Thyroid gland (tissue), 4 donors: Measurements from ENCODE around the gene DHCR24. TPM values are rescaled to one million over a fixed set of nuclear protein-coding genes. Genes with fewer than 3 reads are reported as not detected.

Source experiments
- DNase-seq, 2 donors: peaks; one replicate each; pipeline ENCODE4 v3.0.0-alpha.2; 2019
- H3K27ac ChIP-seq, 3 donors: fragments of 200-600 bp; sonication (generic); 1 replicate in 2 of 3; 2 replicates in 1 of 3; pipeline ENCODE4 v1.5.1; 2016 to 2019; ENCODE audit warnings: mild to moderate bottlenecking in 1 of 3, moderate library complexity in 1 of 3
- H3K27me3 ChIP-seq: fragments of 200-600 bp; sonication (generic); one replicate; pipeline ENCODE4 v1.5.1; 2019
- H3K36me3 ChIP-seq, 2 donors: fragments of 200-600 bp; sonication (generic); one replicate each; pipeline ENCODE4 v1.5.1; 2016 to 2019
- H3K4me1 ChIP-seq, 2 donors: fragments of 200-600 bp; sonication (generic); one replicate each; pipeline ENCODE4 v1.5.1; 2017 to 2019
- H3K4me3 ChIP-seq, 3 donors: fragments of 200-600 bp; sonication (generic); replicated peaks in 1 of 3; 1 replicate in 2 of 3; 2 replicates in 1 of 3; pipeline ENCODE4 v1.5.1; 2016; ENCODE audit warnings: mild to moderate bottlenecking in 1 of 3
- H3K9me3 ChIP-seq: fragments of 200-600 bp; sonication (generic); one replicate; pipeline ENCODE4 v1.5.1; 2017
- CTCF ChIP-seq, 6 experiments: fragments of 200-600 bp in 3 of 6; fragments of 450-650 bp in 3 of 6; sonication (generic) in 3 of 6; IDR thresholded peaks; one replicate each; pipeline ENCODE4 v1.5.1; 2016 to 2019; ENCODE audit warnings: antibody characterized with exemption in 6 of 6, mild to moderate bottlenecking in 2 of 6, inconsistent platforms in 1 of 6, moderate library complexity in 1 of 6
- POLR2A ChIP-seq, 2 donors: fragments of 450-650 bp; IDR thresholded peaks; one replicate each; pipeline ENCODE4 v1.6.1; 2017; ENCODE audit warnings: antibody characterized with exemption in 2 of 2, mild to moderate bottlenecking in 2 of 2, moderate library complexity in 1 of 2
- WGBS, 2 donors: methylation state at CpG; one replicate each; pipeline ENCODE4 v1.1.5; 2017; 5-methylcytosine and 5-hydroxymethylcytosine counted together
- intact Hi-C: fragments of 100-400 bp; cut with DNase I; formaldehyde crosslinking; loops from one replicate; pipeline ENCODE4 v1.15.1; 2023
- total RNA-seq, 4 donors: library from RNA; depleted of rRNA; stranded (reverse); fragments of >200 nt; gene quantifications; one replicate each; pipeline ENCODE4 v1.2.3, GENCODE V29; 2016

DHCR24 gene
- total RNA-seq, 4 donors from 2014 or later: 22.4 to 82.2 (median 40.4) TPM

GRCh38 chr1:54805466-54805865 lies 81.5 kb downstream of the DHCR24 start:
- H3K9me3 ChIP-seq: no peaks in the 10 kb centered on the region
- intact Hi-C loops: no loop called here
- H3K4me1 ChIP-seq: peaks cover 0 to 11% of the 10 kb centered on the region in 2 donors
- H3K4me3 ChIP-seq: no peak overlapping the region
- H3K27ac ChIP-seq: no peak overlapping the region
- no peaks in the 10 kb centered on the region for H3K27me3 ChIP-seq
- 88 to 96% methylated on average over 3 of the region's 3 CpGs for WGBS, 2 donors
- no peaks in the 10 kb centered on the region for H3K36me3 ChIP-seq
- DNase-seq: no peak
- TF ChIP-seq CTCF (IDR thresholded peaks at IDR 0.05) (no peak), POLR2A (IDR thresholded peaks at IDR 0.05) (no peak)

- DNase-seq: no peak
- 71 to 81% methylated on average over 3 to 6 of the region's 6 CpGs for WGBS, 2 donors
- H3K9me3 ChIP-seq: no peaks in the 10 kb centered on the region
- TF ChIP-seq POLR2A (IDR thresholded peaks at IDR 0.05): no peak
- no peak for TF ChIP-seq CTCF (IDR thresholded peaks at IDR 0.05)
- H3K27ac ChIP-seq: no peak overlapping the region
- no peak overlapping the region for H3K4me3 ChIP-seq
- H3K27me3 ChIP-seq: no peaks in the 10 kb centered on the region
- intact Hi-C loops: no loop called here
- H3K4me1 ChIP-seq: peaks cover 6 to 19% of the 10 kb centered on the region in 2 donors
- H3K36me3 ChIP-seq: no peaks in the 10 kb centered on the region
These were observed 82.4 kb downstream of the DHCR24 start for GRCh38 chr1:54804471-54805132.

- intact Hi-C loops: no loop called here
These were observed 83.1 kb downstream of the DHCR24 start for GRCh38 chr1:54803761-54804470.

GRCh38 chr1:54800899-54801759 lies 85.9 kb downstream of the DHCR24 start, which contains the start of gene TTC22:
TTC22 (minus strand) TSS chr1:54801323; CDS start chr1:54801163, 160 bp downstream.
- Histone ChIP-seq H3K4me3 (peak within 1 kb of the TSS; percentile 16 to 48 (median 28)), H3K4me1 (peaks cover 6 to 26% of the 10 kb centered on the region in 2 donors), H3K9me3 (no peaks in the 10 kb centered on the region), H3K27me3 (no peaks in the 10 kb centered on the region), H3K27ac (peak within 1 kb of the TSS in 2 of 3 donors; percentile 25 to 62), H3K36me3 (no peaks in the 10 kb centered on the region)
- intact Hi-C loops: no loop called here
- peak; percentile 72 to 78 for DNase-seq
- TF ChIP-seq POLR2A (IDR thresholded peaks at IDR 0.05): peak in 1 of 2 donors; percentile 54
- peak in 4 of 6 experiments; percentile 45 to 52 (median 49) for TF ChIP-seq CTCF (IDR thresholded peaks at IDR 0.05)
- WGBS, 2 donors: 9 to 15% methylated on average over 16 to 31 of the region's 58 CpGs

More at GRCh38 chr1:54803761-54804470, 83.1 kb downstream of the DHCR24 start:
- Histone ChIP-seq H3K27me3 (no peaks in the 10 kb centered on the region), H3K36me3 (no peaks in the 10 kb centered on the region), H3K4me3 (no peak overlapping the region), H3K9me3 (no peaks in the 10 kb centered on the region), H3K4me1 (peaks cover 6 to 25% of the 10 kb centered on the region in 2 donors), H3K27ac (no peak overlapping the region)
- no peak for DNase-seq
- WGBS, 2 donors: 61 to 67% methylated on average over 4 of the region's 4 CpGs
- TF ChIP-seq POLR2A (IDR thresholded peaks at IDR 0.05) (no peak), CTCF (IDR thresholded peaks at IDR 0.05) (no peak)
